Stimulated activated CD4-positive, alpha-beta T cell treated with anti-CD3 and anti-CD28 coated beads, Interleukin-1b, Interleukin-23, amount 100 ng/mL, for 4 hours (primary cell): Measurements from ENCODE around the gene TPTE.
"Not testable (repeated sequence)": the region's sequence is repeated elsewhere in the genome, so short reads cannot be mapped to it uniquely, and the experiment has no call there.

Experiments
- DNase-seq, 2 donors: peaks; one replicate each; pipeline ENCODE4 v3.0.0-alpha.2; 2020; ENCODE audit warnings: low read depth in 2 of 2

TPTE gene

DNA sequence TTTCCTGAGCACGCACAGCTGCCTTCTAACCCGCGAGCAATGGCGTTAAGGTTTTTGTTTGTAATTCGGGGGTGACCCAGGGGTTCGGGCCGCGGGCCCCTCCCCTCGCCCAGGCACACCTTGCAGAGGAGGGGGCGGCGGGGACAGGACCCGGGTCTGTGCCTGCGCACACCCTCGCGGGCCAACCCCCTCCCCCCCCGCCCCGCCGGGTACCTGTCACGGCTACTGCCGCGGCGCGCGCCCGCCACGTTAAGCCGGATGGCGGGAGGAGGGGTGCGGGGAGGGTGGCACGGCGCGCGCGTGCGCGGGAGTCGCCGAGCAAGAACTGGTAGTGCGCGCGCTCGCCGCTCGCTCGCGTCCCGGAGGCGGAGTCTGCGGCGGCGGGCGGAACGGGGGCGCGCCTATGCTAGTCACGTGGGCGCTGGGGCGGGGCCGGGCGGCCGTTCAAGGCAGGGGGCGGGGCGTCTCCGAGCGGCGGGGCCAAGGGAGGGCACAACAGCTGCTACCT lies at the start of gene TPTE:
TSS of gene TPTE (plus strand) at position 493 of the 508 bp plus-strand sequence. CDS start 17,141 bp downstream, outside the sequence.
- no peak for DNase-seq

DNA sequence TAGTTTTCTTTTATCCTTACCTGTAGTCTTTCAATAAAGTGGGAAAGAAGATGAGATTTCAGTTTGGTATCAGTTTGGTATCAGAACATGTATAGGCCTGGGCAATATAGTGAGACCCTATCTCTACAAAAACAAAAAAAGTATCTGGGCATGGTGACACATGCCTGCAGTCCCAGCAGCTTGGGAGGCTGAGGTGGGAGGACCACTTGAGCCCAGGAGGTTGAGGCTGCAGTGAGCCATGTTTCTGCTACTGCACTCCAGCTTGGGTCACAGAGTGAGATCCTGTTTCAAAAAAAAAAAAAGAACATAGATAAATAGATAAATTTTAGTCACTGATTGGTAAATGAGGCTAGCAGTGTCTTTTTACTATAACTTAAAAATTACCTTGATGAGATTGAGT lies 49.4 kb upstream of the TPTE start:
- not testable (repeated sequence) for DNase-seq

GRCh38 chr21:10477794-10478193 lies 43.6 kb upstream of the TPTE start:
- not testable (repeated sequence) for DNase-seq

GRCh38 chr21:10479875-10480274 lies 41.5 kb upstream of the TPTE start:
- not testable (repeated sequence) for DNase-seq

GRCh38 chr21:10484864-10485263 lies 36.5 kb upstream of the TPTE start:
- DNase-seq: not testable (repeated sequence)

GRCh38 chr21:10490453-10490852 lies 30.9 kb upstream of the TPTE start:
- not testable (repeated sequence) for DNase-seq

GRCh38 chr21:10511116-10511515 lies 10.3 kb upstream of the TPTE start:
- DNase-seq: no peak

DNA sequence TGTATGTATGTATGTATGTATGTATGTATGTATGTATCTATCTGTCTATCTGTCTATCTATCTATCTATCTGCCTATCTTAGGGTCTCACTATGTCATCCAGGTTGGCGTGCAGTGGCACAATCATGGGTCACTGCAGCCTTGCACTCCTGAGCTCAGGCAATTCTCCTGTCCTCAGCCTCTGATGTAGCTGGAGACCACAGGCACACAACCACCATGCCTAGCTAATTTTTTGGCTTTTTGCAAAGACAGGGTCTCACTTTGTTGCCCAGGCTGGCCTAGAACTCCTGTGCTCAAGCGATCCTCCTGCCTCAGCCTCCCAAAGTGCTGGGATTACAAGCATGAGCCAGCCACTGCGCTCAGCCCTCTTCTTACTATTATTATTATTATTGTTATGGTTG lies 4.5 kb upstream of the TPTE start:
- DNase-seq: not testable (repeated sequence)

DNA sequence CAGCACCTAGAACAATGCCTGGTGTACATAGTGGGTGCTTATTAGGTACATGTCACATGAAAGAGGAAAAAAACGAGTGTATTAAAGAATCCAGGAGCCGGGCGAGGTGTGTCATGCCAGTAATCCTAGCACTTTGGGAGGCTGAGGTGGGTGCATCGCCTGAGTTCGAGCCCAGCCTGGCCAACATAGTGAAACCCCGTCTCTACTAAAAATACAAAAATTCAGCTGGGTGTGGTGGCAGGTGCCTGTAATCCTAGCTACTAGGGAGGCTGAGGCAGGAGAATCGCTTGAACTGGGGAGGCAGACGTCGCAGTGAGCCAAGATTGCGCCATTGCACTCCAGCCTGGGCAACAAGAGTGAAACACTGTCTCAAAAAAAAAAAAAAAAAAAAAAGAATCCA lies 3.5 kb upstream of the TPTE start:
- DNase-seq: not testable (repeated sequence)

DNA sequence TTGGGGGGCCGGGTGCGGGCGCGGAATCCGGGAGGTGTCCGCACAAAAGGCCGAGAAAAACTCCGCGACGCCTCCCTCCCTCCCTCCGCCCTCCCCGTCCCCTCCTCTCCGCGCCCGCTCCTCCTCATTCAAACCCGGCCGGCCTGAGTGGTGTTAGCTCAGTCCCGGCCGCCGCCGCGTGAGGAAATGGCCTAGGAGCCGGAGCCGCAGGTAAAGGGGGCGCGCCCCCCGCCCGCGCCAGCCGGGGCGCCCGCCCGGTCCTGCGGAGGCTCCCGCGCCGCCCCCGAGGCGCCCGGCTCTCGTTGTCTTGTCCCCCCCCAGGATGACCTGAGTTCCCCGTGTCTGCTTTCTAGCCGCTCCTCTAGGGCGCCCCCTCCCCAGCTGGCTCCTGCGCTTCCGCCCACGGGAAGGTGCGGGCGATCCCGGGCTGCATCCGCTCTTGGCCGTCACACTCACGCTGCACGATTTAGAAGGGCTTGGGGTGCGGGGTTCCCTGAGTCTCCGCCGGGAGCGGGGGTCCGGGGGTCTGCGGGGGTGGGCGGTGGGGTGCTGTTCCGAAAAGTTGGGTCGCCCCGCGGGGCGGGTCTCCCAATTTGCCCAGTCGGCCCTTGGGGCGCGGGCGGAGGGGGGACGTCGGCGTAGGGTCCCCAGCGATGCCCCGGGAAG lies 585 bp downstream of the TPTE start:
- DNase-seq: not testable (repeated sequence)

DNA sequence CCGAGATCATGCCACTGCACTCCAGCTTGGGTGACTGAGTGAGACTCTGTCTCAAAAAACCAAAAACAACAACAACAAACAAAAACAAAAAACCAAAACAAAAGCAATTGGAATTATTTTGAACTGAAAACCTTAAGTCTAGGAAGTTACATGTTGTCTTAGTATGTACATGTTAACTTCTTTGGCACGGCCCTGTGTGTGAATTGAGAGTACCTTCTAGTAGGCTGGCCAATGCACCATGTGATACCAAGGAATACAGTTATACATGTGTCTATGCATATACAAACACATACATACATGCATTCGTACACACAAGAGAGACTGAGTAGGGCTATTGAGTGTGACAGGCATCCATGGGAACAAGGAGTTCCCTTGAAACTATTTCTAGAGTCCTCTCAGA lies 18.6 kb downstream of the TPTE start:
- DNase-seq: no peak

DNA sequence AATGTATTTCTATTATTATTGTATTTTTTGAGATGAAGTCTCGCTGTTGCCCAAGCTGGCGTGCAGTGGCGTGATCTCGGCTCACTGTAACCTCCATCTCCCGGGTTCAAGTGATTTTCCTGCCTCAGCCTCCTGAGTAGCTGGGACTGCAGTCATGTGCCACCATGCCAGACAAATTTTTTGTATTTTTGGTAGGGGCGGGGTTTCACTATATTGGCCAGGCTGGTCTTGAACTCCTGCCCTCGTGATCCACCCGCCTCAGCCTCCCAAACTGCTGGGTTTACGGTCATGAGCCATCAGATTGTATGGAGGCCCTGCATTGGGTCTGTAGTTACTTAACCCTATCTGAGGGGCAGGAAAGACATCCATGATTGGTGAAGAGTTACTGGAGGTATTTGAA lies 23.0 kb downstream of the TPTE start:
- DNase-seq: not testable (repeated sequence)

DNA sequence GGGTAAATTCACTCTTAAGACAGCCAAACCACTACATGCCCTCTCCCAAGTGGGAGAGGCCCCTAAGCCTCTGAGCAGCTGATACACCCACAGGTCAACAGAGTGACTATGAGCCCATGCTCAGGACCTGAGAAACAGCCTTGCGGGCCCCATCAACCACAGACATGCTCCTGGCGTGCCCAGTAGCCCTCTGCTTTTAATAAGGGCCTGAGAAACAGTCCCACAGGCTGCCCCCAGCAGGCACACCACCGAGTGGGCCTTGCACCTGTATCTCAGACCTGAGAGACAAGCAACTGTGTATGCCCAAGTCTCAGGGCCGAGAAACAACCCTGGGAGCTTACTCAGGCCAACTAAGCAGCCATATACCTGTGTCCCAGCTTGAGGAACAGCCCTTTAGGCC lies 26.5 kb downstream of the TPTE start:
- not testable (repeated sequence) for DNase-seq

DNA sequence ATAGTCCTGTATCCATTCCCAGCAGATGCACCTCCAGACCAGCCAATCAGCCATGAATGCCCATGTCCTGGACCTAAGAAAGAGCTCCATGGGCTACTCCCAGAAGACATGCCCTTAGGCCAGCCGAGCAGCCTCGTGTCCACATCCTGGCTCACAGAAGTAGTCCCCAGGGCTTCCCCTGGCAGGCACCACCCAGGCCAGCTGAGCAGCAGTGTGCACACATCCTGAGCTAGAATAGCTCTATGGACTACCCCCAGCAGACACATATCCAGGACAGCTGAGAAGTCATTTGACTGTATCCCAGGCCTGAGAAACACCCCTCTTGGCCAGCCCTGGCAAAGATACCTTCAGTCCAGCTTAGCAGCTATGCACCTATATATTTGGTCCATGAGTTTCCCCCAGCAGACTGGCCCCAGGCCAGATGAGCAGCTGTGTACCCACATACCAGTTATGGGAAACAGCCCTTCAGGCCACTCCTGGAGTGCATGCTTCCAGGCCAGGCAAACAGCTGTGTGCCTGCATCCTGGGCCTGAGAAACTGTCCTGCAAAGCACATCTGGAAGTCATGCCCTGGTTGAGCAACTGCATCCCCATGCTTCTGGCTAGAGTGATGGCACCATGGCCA lies 27.1 kb downstream of the TPTE start:
- not testable (repeated sequence) for DNase-seq

DNA sequence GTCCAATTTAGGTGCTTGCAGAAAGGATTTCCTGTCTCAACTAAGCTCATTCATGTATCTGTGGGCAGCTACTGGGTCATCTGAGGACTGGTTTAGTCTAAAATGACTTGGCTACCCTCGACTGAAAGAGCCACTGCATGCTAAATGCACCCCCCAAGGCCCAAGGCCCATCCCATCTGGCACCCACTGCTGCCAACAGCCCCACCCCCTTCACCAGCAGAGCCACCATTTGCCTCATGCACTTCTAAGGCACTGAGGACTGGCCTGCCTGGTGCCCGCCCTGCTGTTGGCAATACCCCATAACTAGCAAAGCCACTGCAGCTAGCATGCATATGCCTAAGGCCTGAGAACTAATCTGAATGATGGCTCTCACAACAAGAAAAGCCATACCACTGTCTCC lies 49.4 kb downstream of the TPTE start:
- DNase-seq: not testable (repeated sequence)

DNA sequence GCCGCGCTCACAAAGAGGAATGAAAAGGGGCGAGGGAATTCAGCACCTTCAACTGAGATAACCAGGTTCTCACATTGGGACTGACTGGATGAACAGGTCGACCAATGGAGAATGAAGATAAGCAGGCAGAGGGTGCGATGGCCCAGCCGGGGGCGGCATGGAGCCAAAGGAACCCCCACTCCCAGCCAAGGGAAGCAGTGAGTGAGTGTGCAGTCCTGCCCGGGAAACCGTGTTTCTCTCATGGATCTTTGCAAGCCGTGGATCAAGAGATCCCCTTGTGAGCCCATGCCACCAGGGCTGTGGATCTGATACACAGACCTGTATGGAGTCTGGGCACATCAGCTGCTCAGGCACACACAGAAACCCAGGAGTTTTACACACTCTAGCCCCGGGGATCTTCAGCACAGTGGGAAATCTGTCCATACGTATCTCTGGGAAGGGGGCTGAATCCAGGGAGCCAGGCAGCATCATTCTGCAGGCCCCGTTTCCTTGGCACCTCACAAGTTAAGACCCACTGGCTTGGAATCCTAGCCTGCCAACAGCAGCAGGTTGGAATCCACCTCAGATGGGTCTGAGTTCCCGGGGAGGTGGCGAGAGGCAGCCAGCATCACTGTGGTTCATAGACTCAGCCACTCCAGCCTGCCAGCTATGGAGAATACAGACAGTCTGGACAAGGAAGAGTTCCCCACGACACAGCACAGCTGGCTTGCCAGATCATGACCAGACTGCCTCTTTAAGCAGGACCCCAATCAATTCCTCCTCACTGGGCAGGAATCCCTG lies 53.3 kb downstream of the TPTE start:
- DNase-seq: not testable (repeated sequence)

GRCh38 chr21:10575311-10575667 lies 53.9 kb downstream of the TPTE start:
- no peak for DNase-seq

DNA sequence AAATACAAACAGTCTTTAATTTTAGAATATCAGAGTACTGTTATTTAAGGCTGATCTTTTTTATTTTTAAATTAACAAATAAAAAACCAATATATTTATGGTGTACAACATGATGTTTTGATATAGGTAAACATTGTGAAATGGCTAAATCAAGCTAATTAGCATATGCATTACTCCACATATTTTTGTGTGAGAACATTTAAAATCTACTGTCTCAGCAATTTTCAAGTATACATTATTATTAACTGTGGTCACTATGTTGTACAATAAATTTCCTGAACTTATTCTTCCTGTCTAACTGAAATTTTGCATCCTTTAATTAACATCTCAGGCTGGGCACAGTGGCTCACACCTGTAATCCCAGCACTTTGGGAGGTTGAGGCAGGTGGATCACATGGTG lies 57.5 kb downstream of the TPTE start:
- DNase-seq: not testable (repeated sequence)

DNA sequence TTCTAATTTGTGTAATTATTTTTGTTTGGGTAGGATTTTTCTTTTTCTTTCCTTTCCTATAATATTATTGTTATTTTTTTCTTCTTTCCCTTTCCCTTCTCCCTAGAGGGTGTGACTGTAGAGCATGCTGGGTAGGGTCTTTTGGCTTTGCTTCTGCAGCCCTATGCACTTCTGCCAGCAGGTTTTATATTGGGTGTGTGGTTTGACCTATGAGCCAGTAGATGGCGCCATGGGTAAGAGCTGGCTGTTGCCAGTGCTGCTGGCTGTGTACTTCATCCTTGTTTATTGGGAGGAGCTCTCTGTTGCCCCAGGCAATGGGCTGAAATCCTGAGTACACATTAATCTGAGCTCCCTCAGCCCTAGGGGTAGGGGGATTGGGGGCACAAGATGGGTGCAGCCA lies 67.7 kb downstream of the TPTE start:
- DNase-seq: not testable (repeated sequence)

GRCh38 chr21:10607074-10607473 lies 85.7 kb downstream of the TPTE start:
- DNase-seq: not testable (repeated sequence)

DNA sequence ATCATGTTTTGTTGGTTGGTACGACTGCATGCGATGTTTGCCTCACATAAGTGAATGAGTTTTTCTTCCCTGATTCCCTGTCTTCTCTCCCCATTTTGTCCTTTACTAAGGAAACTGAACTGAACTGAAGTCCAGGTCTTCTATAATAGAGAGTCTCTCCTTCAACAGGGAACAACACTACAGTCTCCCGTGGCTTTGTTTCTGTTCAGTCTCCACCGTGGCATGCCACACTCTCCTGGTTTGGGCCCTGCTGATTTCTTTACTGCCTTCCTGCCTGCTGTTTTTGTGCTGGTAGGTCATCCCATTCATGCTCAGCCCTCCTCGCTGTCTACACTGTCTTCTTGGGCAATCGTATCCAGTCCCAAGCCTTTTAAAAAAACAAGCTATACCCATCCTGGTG lies 92.9 kb downstream of the TPTE start:
- DNase-seq: not testable (repeated sequence)

GRCh38 chr21:10616061-10616460 lies 94.7 kb downstream of the TPTE start:
- not testable (repeated sequence) for DNase-seq

DNA sequence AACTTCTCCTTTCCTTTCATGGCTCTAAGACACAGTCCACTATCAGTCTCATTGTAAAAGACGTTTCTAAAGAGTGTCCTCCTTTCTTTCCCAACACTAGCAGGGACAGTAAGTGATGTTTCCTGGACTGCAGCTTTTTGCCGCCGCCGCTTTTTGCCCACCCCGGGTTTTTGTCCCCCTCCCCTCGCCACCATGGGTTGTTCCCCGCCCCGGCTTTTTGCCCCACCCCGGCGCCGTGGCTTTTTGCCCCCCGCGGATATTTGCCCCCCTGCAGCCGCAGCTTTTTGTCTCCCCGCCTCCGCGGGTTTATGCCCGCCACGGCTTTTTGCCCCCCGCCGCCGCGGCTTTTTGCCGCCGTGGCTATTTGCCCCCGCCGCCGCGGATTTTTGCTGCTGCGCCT lies 95.2 kb downstream of the TPTE start:
- DNase-seq: no peak
